Head of caudate nucleus (tissue), 42 donors: Measurements from ENCODE around the gene PRKN.

Source experiments
- DNase-seq, 42 donors: peaks; one replicate each; pipeline versions ENCODE4 v3.0.0 to v3.0.0-alpha.2; 2020 to 2021; ENCODE audit warnings: mixed read lengths in 7 of 42
- intact Hi-C: fragments of 100-400 bp; cut with DNase I; formaldehyde crosslinking; loops from one replicate; pipeline ENCODE4 v1.15.0; 2022

PRKN gene

GRCh38 chr6:161561908-161562307 is 1165.7 kb downstream of the PRKN start:
- no peak for DNase-seq
- intact Hi-C loops, result no loop called here

GRCh38 chr6:161557333-161558107 is 1170.0 kb downstream of the PRKN start:
- intact Hi-C loops, result no loop called here
- DNase-seq, result no peak

- intact Hi-C loops, result no loop called here
- DNase-seq, result no peak
These were observed 1172.7 kb downstream of the PRKN start for GRCh38 chr6:161554883-161555282.

- intact Hi-C loops, result no loop called here
- DNase-seq, result no peak
These were observed 1177.5 kb downstream of the PRKN start for GRCh38 chr6:161549977-161550655.

GRCh38 chr6:161548713-161549296 is 1178.8 kb downstream of the PRKN start:
- intact Hi-C loops, result no loop called here
- no peak for DNase-seq

GRCh38 chr6:161547617-161548016 is 1179.9 kb downstream of the PRKN start:
- intact Hi-C loops, result no loop called here
- DNase-seq, result no peak

- intact Hi-C loops, result no loop called here
These were observed 1180.9 kb downstream of the PRKN start for GRCh38 chr6:161546632-161547031.

GRCh38 chr6:161545741-161546140 is 1181.8 kb downstream of the PRKN start:
- no peak for DNase-seq
- intact Hi-C loops, result no loop called here

More at GRCh38 chr6:161546632-161547031, 1180.9 kb downstream of the PRKN start:
- no peak for DNase-seq

GRCh38 chr6:161544801-161545480 is 1182.6 kb downstream of the PRKN start:
- intact Hi-C loops, result no loop called here
- no peak for DNase-seq

GRCh38 chr6:161543684-161544309 is 1183.8 kb downstream of the PRKN start:
- intact Hi-C loops, result no loop called here

GRCh38 chr6:161542346-161542980 is 1185.1 kb downstream of the PRKN start:
- intact Hi-C loops, result no loop called here
- DNase-seq, result no peak

More at GRCh38 chr6:161543684-161544309, 1183.8 kb downstream of the PRKN start:
- no peak for DNase-seq

GRCh38 chr6:161540532-161540931 is 1187.0 kb downstream of the PRKN start:
- DNase-seq, result no peak
- intact Hi-C loops, result no loop called here

- no peak for DNase-seq
- intact Hi-C loops, result no loop called here
These were observed 1191.3 kb downstream of the PRKN start for GRCh38 chr6:161536224-161536630.

GRCh38 chr6:161534264-161534873 is 1193.2 kb downstream of the PRKN start:
- intact Hi-C loops, result no loop called here
- no peak for DNase-seq

GRCh38 chr6:161533266-161533665 is 1194.3 kb downstream of the PRKN start:
- intact Hi-C loops, result no loop called here
- DNase-seq, result no peak

- intact Hi-C loops, result no loop called here
- DNase-seq, result no peak
These were observed 1195.0 kb downstream of the PRKN start for GRCh38 chr6:161532536-161532935.

- intact Hi-C loops, result no loop called here
- no peak for DNase-seq
These were observed 1200.8 kb downstream of the PRKN start for GRCh38 chr6:161526794-161527193.

GRCh38 chr6:161523362-161523761 is 1204.2 kb downstream of the PRKN start:
- DNase-seq, result no peak
- intact Hi-C loops, result no loop called here
